K562 (cell line): ENCODE data around the gene RREB1.

Source experiments
- EZH2 ChIP-seq: IDR thresholded peaks from 2 replicates; pipeline ENCODE4 v1.6.1; 2012; ENCODE audit warnings: low read depth, mild to moderate bottlenecking, inconsistent platforms, low read length, borderline replicate concordance
- JUNB ChIP-seq: fragments of 450-650 bp; formaldehyde crosslinking; conservative IDR thresholded peaks from 2 replicates; pipeline ENCODE4 v1.4.0; 2020; ENCODE audit warnings: mild to moderate bottlenecking
- NFRKB ChIP-seq: fragments of 450-650 bp; IDR thresholded peaks from 2 replicates; pipeline ENCODE4 v1.6.1; 2016; ENCODE audit warnings: low read depth
- POU5F1 ChIP-seq: fragments of 150-350 bp; IDR thresholded peaks from 2 replicates; pipeline ENCODE4 v1.6.1; 2014; ENCODE audit warnings: borderline replicate concordance, low read length, low read depth, mild to moderate bottlenecking; ENCODE audit not compliant: partially characterized antibody
- RFX1 ChIP-seq: fragments of 450-650 bp; IDR thresholded peaks from 2 replicates; pipeline ENCODE4 v1.6.1; 2016; ENCODE audit warnings: mild to moderate bottlenecking, moderate library complexity
- SP1 ChIP-seq: sonication (generic); formaldehyde crosslinking; IDR thresholded peaks from 2 replicates; pipeline ENCODE4 v1.8.1; 2022; ENCODE audit warnings: mild to moderate bottlenecking, missing genetic modification reagents
- TF ChIP-seq, protein P1 (sequence below): sonication (generic); formaldehyde crosslinking; IDR thresholded peaks from 2 replicates; pipeline ENCODE4 v1.8.0; 2022; ENCODE audit warnings: mild to moderate bottlenecking, missing genetic modification reagents
- TF ChIP-seq, protein P2 (sequence below), 3 experiments: IDR thresholded peaks in 2 of 3; conservative IDR thresholded peaks in 1 of 3; 2 replicates each; pipeline ENCODE4 v1.5.1; 2011 to 2012; ENCODE audit warnings: low read length in 3 of 3, mild to moderate bottlenecking in 3 of 3, control low read depth in 2 of 3, improper control_type of control experiment in 1 of 3, inconsistent platforms in 1 of 3, low read depth in 1 of 3, mixed read lengths in 1 of 3, moderate library complexity in 1 of 3; ENCODE audit not compliant: insufficient read depth in 2 of 3

DNA sequence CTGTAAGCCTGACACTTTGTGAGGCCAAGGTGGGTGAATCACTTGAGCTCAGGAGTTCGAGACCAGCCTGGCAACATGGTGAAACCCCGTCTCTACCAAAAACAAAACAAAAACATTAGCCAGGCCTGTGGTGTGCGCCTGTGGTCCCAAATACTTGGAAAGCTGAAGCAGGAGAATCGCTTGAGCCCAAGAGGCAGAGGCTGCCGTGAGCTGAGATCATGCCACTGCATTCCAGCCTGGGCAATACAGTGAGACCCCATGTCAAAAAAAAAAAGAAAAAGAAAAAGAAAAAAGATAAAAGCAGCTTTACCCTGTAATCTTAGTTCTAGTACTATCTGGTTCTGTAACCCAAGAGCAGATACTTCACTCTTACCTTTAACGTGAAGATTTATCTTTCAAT, 177.7 kb downstream of the RREB1 start:
- TF ChIP-seq, protein P1, sequence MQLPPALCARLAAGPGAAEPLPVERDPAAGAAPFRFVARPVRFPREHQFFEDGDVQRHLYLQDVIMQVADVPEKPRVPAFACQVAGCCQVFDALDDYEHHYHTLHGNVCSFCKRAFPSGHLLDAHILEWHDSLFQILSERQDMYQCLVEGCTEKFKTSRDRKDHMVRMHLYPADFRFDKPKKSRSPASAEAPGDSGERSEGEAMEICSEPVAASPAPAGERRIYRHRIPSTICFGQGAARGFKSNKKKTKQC (CRISPR knock-in tag), result no peak
- TF ChIP-seq RFX1 (no peak), NFRKB (no peak), SP1 (CRISPR knock-in tag) (no peak), POU5F1 (no peak), EZH2 (no peak), JUNB (CRISPR knock-in tag) (no peak)
- TF ChIP-seq, protein P2, sequence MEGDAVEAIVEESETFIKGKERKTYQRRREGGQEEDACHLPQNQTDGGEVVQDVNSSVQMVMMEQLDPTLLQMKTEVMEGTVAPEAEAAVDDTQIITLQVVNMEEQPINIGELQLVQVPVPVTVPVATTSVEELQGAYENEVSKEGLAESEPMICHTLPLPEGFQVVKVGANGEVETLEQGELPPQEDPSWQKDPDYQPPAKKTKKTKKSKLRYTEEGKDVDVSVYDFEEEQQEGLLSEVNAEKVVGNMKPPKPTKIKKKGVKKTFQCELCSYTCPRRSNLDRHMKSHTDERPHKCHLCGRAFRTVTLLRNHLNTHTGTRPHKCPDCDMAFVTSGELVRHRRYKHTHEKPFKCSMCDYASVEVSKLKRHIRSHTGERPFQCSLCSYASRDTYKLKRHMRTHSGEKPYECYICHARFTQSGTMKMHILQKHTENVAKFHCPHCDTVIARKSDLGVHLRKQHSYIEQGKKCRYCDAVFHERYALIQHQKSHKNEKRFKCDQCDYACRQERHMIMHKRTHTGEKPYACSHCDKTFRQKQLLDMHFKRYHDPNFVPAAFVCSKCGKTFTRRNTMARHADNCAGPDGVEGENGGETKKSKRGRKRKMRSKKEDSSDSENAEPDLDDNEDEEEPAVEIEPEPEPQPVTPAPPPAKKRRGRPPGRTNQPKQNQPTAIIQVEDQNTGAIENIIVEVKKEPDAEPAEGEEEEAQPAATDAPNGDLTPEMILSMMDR (IDR thresholded peaks at IDR 0.05 in 2 of 3, conservative IDR thresholded peaks at IDR 0.05 in 1 of 3; ENCODE audit: insufficient read depth in 2 of 3, low read depth in 1 of 3, low read length in 3 of 3), result no peak
